ENCODE results near the gene PHC3.
A peak's percentile ranks its signal among the peaks of the same experiment; 100 is the strongest.

PHC3 gene

DNA sequence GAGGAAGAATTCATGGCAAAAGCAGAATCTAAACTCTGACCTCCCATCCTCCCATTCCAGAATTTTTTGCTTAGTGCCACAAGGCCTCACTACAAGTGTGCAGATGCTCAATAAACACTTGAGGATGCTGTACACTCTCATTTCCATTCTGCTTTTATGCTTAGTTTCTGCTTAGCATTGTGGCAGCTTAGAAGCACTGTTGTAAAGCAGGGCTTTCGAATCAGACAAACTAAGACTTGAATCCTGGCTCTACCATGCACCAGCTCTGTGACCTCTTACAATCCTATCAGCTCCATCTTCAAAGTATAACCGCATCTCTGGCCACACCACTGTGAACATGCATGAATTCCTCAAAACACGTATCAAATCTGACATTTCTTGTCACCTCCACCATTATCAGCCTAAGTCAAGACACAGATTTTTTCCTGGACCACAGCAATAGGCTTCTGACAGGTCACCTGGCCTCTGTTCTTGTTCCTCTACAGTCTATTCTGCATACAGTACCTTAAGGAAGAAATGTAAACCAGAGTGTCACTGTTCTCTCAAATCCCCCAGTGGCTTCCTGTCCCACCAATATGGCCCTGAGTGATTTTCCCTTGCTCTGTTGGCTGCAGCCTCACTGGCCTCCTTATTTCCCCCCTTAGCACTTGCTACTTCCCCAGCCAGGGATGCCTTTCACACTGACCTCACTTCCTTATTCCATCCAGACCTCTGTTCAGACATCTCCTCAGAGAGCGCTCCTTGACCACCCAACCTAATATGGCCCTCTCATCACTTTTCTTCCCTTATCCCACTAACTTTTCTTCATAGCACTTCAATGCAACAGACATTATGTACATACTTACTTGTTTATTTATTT is 8.1 kb upstream of the PHC3 start:
- ATAC-seq: peak in 1 of 2 donors; percentile 22

DNA sequence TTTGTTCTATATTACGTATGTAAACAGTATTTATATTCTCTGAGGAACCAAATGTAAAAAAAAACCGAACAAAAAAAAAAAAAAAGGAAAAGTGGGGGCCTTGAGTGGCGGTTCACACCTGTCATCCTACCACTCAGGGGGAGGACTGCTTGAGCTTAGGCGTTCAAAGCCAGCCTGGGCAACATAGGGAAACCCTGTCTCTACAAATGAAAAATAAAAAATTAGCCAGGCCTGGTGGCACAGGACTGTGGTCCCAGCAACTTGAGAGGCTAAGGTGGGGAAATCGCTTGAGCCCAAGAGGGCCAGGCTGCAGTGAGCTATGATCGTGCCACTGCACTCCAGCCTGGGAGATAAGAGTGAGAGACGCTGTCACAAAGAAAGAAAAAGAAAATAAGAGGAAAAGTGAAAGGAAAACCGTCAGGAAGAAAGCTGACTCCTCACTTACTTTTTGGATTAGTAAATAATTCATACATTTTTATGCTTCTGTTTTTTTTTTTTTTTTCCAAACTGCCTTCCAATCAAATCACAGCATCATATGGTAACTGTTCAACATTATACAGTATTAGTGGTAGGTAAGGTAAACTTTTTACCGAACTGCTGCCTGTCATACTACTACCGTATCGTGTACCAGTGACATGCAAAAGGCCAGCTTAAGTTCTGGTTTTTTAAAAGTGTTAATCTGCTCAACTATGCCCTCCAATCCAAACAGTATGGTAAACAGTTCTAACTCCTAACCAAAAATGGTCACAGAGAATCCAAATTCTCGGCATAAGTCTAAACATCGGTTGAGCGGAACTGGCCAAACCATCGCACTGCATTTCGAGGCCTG is 1.2 kb downstream of the PHC3 start:
- ATAC-seq: peak; percentile 43 to 54

DNA sequence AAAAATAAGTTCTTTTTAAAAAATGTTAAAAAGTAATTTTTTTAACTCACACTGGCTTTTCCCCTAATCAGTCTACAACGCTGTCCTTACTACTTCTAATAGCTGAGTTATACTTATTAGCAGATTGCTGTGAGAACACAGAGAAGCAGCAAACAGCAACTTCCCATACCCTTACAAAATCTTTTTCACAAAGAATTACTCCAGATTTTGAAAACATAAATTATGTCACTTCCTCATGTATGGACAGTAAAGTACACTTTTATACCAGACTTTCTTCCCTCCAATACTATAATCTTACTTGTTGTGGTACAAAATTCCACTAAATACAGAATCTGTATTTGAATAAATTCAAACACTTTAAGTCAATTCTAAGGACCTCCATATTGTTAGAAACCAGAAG is 2.1 kb downstream of the PHC3 start:
- no peak for ATAC-seq

DNA sequence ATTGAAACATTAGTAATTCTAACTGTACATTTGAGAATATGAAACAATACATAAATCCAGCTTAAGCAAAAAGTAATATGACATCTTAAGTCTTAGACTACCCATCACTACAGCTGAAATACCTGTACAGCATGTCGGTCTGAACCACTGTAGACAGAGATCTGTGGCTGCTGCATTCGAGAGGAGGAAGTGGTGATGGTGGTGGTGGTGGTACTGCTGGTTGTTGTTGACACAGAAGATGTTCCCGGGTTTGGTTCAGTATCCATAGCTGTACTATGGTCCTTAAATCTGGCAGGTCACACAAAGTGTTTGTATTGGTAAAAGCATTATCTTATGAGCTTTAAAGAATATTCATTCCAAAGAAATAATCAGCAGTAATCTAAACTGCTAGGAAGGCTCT is 2.9 kb downstream of the PHC3 start:
- peak; percentile 12 to 25 for ATAC-seq

DNA sequence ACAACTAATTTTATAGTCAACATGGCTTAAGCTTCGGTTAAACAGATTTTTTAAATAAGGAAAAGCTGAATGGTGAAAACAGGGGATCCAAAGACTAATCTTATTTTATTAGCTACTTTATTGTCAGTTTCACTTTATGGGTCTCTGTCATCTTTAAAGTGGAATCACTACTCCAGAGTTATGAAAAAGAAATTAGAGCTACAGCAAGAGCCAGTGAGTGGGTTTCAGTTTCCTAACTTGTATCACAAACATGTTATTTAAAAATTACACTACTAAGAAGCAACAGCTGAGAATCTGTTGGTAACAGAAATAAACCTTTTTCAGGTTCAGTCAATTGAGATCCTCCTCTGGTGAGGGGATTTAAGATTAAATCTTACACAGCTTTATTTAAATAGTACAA is 10.0 kb downstream of the PHC3 start:
- ATAC-seq: peak; percentile 73 to 86

GRCh38 chr3:170164717-170165116 is 16.8 kb downstream of the PHC3 start:
- no peak for ATAC-seq

GRCh38 chr3:170163956-170164645 is 17.4 kb downstream of the PHC3 start:
- no peak for ATAC-seq

- ATAC-seq: no peak
These were observed 18.9 kb downstream of the PHC3 start for GRCh38 chr3:170162630-170163029.

- ATAC-seq: peak; percentile 92 to 93
These were observed 19.5 kb downstream of the PHC3 start for GRCh38 chr3:170162052-170162451.

DNA sequence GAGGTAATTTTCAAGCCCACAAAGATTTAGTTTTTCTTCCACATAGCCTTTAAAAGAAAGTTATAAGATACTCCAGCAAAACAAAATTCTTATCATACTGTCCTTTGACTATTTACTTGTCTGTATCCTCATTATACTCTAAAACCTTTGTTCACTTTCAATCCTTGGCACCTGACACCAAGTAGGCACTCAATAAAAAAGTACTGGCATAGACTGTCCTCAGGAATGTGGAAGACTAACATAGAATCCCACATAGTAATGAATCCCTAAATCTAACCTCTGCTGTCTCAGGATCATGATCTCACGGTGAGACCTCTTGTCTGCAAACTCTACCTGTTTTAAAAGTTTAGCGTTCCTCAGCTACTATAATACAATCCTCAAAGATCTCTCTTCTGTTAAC is 21.6 kb downstream of the PHC3 start:
- ATAC-seq: no peak

DNA sequence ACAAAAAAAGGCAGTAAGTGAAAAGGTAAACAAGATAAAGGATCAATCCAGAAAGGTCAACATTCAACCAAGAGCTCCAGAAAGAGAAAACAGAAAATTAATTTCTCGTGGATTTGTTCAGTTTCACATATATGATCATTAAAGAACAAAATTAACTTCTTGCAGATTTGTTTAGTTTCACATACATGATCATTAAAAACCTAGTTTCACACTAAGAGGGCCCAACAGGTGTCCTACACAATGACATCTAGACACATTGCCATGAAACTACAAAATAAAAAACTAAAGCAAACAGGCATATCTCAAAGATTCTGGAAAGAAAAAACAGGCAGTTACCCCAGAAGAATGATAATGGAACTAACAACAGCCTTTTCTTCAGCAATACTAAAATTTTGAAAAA is 22.1 kb downstream of the PHC3 start:
- ATAC-seq: no peak

- peak; percentile 55 to 67 for ATAC-seq
These were observed 25.9 kb downstream of the PHC3 start for GRCh38 chr3:170155604-170156003.

DNA sequence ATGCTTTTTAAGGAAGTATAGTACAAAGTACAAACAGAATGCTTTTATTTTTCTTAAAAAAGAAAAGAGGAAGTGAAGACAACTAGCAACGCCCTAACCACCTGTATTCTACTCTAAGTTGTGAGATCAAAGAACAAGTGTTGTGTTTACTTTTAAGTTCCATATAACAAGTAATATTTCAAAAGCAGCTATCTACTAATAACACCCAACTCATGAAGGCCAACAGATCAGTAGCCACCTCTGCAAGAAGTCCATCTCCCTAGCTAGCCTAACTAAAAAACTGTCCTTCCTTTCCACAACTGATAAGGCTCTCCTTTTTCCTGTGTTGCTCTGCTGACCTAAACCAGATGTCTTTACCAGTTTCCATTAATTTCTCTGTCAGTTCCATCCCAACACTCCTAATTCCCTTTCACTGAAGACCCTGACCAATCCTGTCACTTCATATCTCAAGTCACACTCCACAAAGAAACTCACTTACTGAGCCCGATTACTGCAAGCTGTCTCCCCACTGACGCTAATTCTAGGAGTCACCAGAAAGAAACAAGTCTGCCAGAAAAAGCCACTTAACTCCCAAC is 26.9 kb downstream of the PHC3 start:
- ATAC-seq: no peak

DNA sequence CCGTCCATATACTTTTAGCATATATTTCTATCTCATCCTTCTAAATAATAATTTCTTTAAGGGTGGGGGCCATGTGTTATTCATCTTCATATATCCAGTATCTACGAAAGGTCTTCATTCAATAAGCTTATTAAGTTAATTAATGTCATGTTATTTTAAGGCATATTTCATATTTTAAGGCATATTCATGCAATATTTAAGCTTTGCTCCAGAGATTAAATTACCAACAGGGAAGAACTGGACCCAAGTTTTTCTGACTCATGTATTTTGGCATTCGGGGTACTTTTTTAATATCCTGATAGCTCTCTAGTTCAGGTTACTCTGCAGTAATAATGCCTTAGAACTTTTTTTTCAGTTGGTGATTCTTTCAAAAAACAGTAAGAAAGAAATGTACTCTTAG is 27.4 kb downstream of the PHC3 start:
- no peak for ATAC-seq

- no peak for ATAC-seq
These were observed 30.0 kb downstream of the PHC3 start for GRCh38 chr3:170151536-170151935.

GRCh38 chr3:170149016-170149415 is 32.5 kb downstream of the PHC3 start:
- ATAC-seq: no peak

- ATAC-seq: no peak
These were observed 36.3 kb downstream of the PHC3 start for GRCh38 chr3:170145278-170145677.

DNA sequence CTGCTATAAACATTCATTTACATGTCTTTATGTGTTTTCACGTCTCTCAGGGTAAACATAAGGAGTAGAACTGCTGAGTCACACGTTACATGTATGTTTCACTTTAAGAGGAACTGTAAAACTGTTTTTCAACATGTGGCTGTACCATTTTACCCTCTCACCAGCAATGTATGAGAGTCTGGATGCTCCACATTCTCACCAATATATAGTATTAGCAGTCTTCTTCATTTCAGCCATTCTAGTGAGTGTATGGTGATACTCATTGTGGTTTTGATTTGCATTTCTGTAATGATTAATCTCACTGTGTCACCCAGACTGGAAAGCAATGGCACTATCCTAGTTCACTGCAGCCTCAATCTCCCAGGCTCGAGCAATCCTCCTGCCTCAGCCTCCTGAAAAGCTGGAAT is 37.1 kb downstream of the PHC3 start:
- ATAC-seq: peak; percentile 99

DNA sequence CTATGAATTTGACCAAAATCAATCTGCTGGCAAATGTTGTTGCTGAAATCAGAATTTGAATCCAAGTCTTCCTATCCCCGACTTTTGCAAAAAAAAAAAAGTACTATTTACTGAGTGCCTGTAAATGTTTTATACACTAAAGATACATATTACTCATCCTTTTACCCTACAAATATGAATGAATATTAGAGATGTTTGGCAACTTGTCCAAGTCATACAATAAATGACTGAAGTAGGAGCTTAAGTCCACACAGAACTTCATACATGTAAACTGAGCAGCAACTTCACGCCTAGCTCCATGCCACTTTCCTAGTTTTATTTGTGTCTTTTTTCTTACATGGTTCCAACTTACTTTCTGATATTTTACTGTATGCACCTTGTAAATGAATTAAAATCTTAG is 39.2 kb downstream of the PHC3 start:
- ATAC-seq: no peak

- ATAC-seq: no peak
These were observed 43.5 kb downstream of the PHC3 start for GRCh38 chr3:170137986-170138385.

GRCh38 chr3:170132335-170132734 is 49.2 kb downstream of the PHC3 start:
- ATAC-seq: no peak

DNA sequence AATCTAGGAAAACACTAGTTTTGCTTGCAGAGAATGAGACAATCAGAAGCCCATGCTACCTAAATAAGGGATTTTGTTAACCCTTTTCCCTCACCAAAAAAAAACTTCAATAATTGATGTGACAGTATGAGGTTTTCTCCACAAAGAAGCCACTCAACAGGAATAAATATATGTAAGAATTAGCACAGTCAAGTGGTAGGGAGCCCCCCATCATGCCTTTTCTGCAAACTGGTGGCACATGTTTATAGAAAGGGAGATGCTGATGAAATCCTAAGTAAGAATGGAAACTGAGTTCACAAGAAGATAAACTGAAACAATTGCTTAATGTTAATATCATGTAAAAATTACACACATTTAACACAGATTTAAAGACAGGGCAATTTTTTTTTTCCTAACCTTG is 51.0 kb downstream of the PHC3 start:
- no peak for ATAC-seq

DNA sequence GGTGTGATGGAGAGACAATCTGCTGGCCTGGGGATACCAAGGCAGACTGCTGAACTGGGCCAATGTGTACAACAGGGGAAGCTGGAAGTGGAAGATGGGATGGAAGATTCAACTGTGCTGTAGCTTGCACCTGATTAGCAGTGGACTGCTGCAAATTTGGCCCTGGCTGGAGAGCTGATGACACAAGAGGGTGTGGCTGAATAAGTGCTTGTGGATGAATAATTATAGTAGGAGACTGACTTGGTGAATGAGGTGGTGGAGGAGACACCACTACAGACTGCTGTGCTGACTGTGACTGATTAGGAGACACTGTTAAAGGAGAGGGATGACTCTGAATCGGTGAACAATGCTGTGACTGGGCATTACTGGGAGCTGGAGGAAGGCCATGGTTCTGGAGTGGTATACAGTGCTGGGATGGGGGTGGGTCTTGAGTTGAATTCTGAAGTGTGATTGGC is 52.5 kb downstream of the PHC3 start:
- peak; percentile 76 to 92 for ATAC-seq
